Measurements from ENCODE around the gene AFTPH.

The AFTPH gene

GRCh38 chr2:64613276-64613675 is 89.1 kb downstream of the AFTPH start:
- Histone ChIP-seq H2AFZ (ENCODE audit: low read depth, low read length) (no peak overlapping the region), H3K27me3 (ENCODE audit: insufficient read depth, low read length, poor library complexity) (peaks cover 3% of the 10 kb centered on the region), H3K4me1 (ENCODE audit: insufficient read depth, low read length) (no peaks in the 10 kb centered on the region), H3K79me2 (ENCODE audit: insufficient read depth, low read length) (no peaks in the 10 kb centered on the region), H3K4me3 (ENCODE audit: low read depth in 1 of 2, low read length in 2 of 2) (no peak overlapping the region), H3K36me3 (ENCODE audit: insufficient read depth, low read length) (no peaks in the 10 kb centered on the region), H4K20me1 (ENCODE audit: insufficient read depth, low read length) (0 out of 2 replicates have a peak, but pooled peaks cover under 1% of the 10 kb centered on the region), H3K9ac (ENCODE audit: low read depth, low read length) (no peak overlapping the region), H3K27ac (ENCODE audit: low read length) (no peak overlapping the region), H3K9me3 (ENCODE audit: insufficient read depth, low read length, severe bottlenecking) (no peaks in the 10 kb centered on the region), H3K4me2 (ENCODE audit: insufficient read depth, low read length) (no peak overlapping the region)
- no peak for DNase-seq
- no peak for ATAC-seq (ENCODE audit: insufficient read depth, low read depth)
- TF ChIP-seq, protein P1, sequence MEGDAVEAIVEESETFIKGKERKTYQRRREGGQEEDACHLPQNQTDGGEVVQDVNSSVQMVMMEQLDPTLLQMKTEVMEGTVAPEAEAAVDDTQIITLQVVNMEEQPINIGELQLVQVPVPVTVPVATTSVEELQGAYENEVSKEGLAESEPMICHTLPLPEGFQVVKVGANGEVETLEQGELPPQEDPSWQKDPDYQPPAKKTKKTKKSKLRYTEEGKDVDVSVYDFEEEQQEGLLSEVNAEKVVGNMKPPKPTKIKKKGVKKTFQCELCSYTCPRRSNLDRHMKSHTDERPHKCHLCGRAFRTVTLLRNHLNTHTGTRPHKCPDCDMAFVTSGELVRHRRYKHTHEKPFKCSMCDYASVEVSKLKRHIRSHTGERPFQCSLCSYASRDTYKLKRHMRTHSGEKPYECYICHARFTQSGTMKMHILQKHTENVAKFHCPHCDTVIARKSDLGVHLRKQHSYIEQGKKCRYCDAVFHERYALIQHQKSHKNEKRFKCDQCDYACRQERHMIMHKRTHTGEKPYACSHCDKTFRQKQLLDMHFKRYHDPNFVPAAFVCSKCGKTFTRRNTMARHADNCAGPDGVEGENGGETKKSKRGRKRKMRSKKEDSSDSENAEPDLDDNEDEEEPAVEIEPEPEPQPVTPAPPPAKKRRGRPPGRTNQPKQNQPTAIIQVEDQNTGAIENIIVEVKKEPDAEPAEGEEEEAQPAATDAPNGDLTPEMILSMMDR (IDR thresholded peaks at IDR 0.05; ENCODE audit: borderline replicate concordance, extremely low read depth, low read length, poor library complexity, severe bottlenecking) = no peak
- TF ChIP-seq EZH2 (IDR thresholded peaks at IDR 0.05; ENCODE audit: borderline replicate concordance, low read depth, low read length, severe bottlenecking) = no peak

GRCh38 chr2:64615192-64615763 is 91.2 kb downstream of the AFTPH start:
- H3K79me2 ChIP-seq (ENCODE audit: insufficient read depth, low read length) = no peaks in the 10 kb centered on the region
- H2AFZ ChIP-seq (ENCODE audit: low read depth, low read length) = no peak overlapping the region
- no peak overlapping the region for H3K9ac ChIP-seq (ENCODE audit: low read depth, low read length)
- no peaks in the 10 kb centered on the region for H3K9me3 ChIP-seq (ENCODE audit: insufficient read depth, low read length, severe bottlenecking)
- H3K4me1 ChIP-seq (ENCODE audit: insufficient read depth, low read length) = no peaks in the 10 kb centered on the region
- no peak overlapping the region for H3K4me2 ChIP-seq (ENCODE audit: insufficient read depth, low read length)
- ATAC-seq (ENCODE audit: insufficient read depth, low read depth) (no peak), DNase-seq (no peak)
- H3K27ac ChIP-seq (ENCODE audit: low read length) = no peak overlapping the region
- TF ChIP-seq, protein P1 (IDR thresholded peaks at IDR 0.05; ENCODE audit: borderline replicate concordance, extremely low read depth, low read length, poor library complexity, severe bottlenecking) = no peak
- TF ChIP-seq EZH2 (IDR thresholded peaks at IDR 0.05; ENCODE audit: borderline replicate concordance, low read depth, low read length, severe bottlenecking) = no peak
- H3K4me3 ChIP-seq (ENCODE audit: low read depth in 1 of 2, low read length in 2 of 2) = no peak overlapping the region
- peaks cover 3% of the 10 kb centered on the region for H3K27me3 ChIP-seq (ENCODE audit: insufficient read depth, low read length, poor library complexity)
- no peaks in the 10 kb centered on the region for H4K20me1 ChIP-seq (ENCODE audit: insufficient read depth, low read length)
- no peaks in the 10 kb centered on the region for H3K36me3 ChIP-seq (ENCODE audit: insufficient read depth, low read length)

GRCh38 chr2:64615844-64616536 is 91.9 kb downstream of the AFTPH start:
- TF ChIP-seq, protein P1 (IDR thresholded peaks at IDR 0.05; ENCODE audit: borderline replicate concordance, extremely low read depth, low read length, poor library complexity, severe bottlenecking) = no peak
- no peak for TF ChIP-seq EZH2 (IDR thresholded peaks at IDR 0.05; ENCODE audit: borderline replicate concordance, low read depth, low read length, severe bottlenecking)
- DNase-seq (no peak), ATAC-seq (ENCODE audit: insufficient read depth, low read depth) (no peak)
- no peaks in the 10 kb centered on the region for H3K36me3 ChIP-seq (ENCODE audit: insufficient read depth, low read length)
- H3K4me1 ChIP-seq (ENCODE audit: insufficient read depth, low read length) = no peaks in the 10 kb centered on the region
- H3K9me3 ChIP-seq (ENCODE audit: insufficient read depth, low read length, severe bottlenecking) = no peaks in the 10 kb centered on the region
- no peak overlapping the region for H3K27ac ChIP-seq (ENCODE audit: low read length)
- no peaks in the 10 kb centered on the region for H3K79me2 ChIP-seq (ENCODE audit: insufficient read depth, low read length)
- H3K4me2 ChIP-seq (ENCODE audit: insufficient read depth, low read length) = no peak overlapping the region
- no peak overlapping the region for H3K9ac ChIP-seq (ENCODE audit: low read depth, low read length)
- no peaks in the 10 kb centered on the region for H4K20me1 ChIP-seq (ENCODE audit: insufficient read depth, low read length)
- H3K27me3 ChIP-seq (ENCODE audit: insufficient read depth, low read length, poor library complexity) = no peaks in the 10 kb centered on the region
- H3K4me3 ChIP-seq (ENCODE audit: low read depth in 1 of 2, low read length in 2 of 2) = no peak overlapping the region
- no peak overlapping the region for H2AFZ ChIP-seq (ENCODE audit: low read depth, low read length)

Measured in DND-41 (cell line).